OCI-LY7 (cell line): ENCODE measurements around the gene HEG1. TPM values are rescaled to one million over a fixed set of nuclear protein-coding genes. Genes with fewer than 3 reads are reported as not detected.

Experiments used
- BruUV-seq: library from RNA; stranded (reverse); fragments of 400-500 nt; replicated peaks from 2 replicates; lab custom pipeline; 2021; lab: Mats Ljungman, UMichigan
- CTCF ChIA-PET: fragments of 300-600 bp; sonication (Branson Sonifier 250); formaldehyde crosslinking; loops from one replicate; lab custom pipeline; 2022; ENCODE audit warnings: antibody characterized with exemption; ENCODE audit not compliant: unreplicated experiment; lab: Charles Lee
- POLR2A ChIA-PET: fragments of 300-600 bp; sonication (Branson Sonifier 250); formaldehyde crosslinking; loops from one replicate; lab custom pipeline; 2022; ENCODE audit warnings: antibody characterized with exemption; lab: Charles Lee
- DNase-seq: peaks from one replicate; pipeline ENCODE4 v3.0.0-alpha.2; 2015; ENCODE audit warnings: low spot score
- H2AFZ ChIP-seq: fragments of 200-600 bp; sonication (generic), shearing (Covaris generic); 2 replicates; pipeline ENCODE4 v1.6.1; 2014; ENCODE audit warnings: mild to moderate bottlenecking, antibody characterized with exemption, low read length, moderate library complexity
- H3K27ac ChIP-seq: fragments of 200-600 bp; sonication (generic); 2 replicates; pipeline ENCODE4 v1.5.1; 2014; ENCODE audit warnings: mixed run types, low read depth, mild to moderate bottlenecking, moderate library complexity, low read length, inconsistent platforms; ENCODE audit not compliant: poor library complexity, severe bottlenecking
- H3K36me3 ChIP-seq: fragments of 200-600 bp; sonication (generic); 2 replicates; pipeline ENCODE4 v1.6.1; 2014; ENCODE audit warnings: mild to moderate bottlenecking, antibody characterized with exemption, low read length, moderate library complexity, mixed read lengths; ENCODE audit not compliant: insufficient read depth
- H3K4me1 ChIP-seq: fragments of 200-600 bp; sonication (generic); 2 replicates; pipeline ENCODE4 v1.5.1; 2014; ENCODE audit warnings: mild to moderate bottlenecking, low read length; ENCODE audit not compliant: insufficient read depth, poor library complexity, severe bottlenecking
- H3K4me2 ChIP-seq: fragments of 200-600 bp; sonication (generic); 2 replicates; pipeline ENCODE4 v1.6.1; 2014; ENCODE audit warnings: mild to moderate bottlenecking, low read length
- H3K4me3 ChIP-seq: fragments of 200-600 bp; sonication (generic); 2 replicates; pipeline ENCODE4 v1.5.1; 2014; ENCODE audit warnings: mild to moderate bottlenecking, low read depth, low read length; ENCODE audit not compliant: poor library complexity, severe bottlenecking
- H3K79me2 ChIP-seq: fragments of 200-600 bp; sonication (generic); 2 replicates; pipeline ENCODE4 v1.6.1; 2016; ENCODE audit warnings: low read depth, mild to moderate bottlenecking, low read length, moderate library complexity, mixed read lengths; ENCODE audit not compliant: insufficient read depth
- H3K9me2 ChIP-seq: fragments of 200-600 bp; sonication (generic); 2 replicates; pipeline ENCODE4 v1.6.1; 2016; ENCODE audit warnings: mild to moderate bottlenecking, low read length, mixed read lengths; ENCODE audit not compliant: insufficient read depth
- H3K9me3 ChIP-seq: fragments of 200-600 bp; sonication (generic); 2 replicates; pipeline ENCODE4 v1.6.1; 2014; ENCODE audit warnings: mild to moderate bottlenecking, mixed run types, low read length, mixed read lengths
- H4K20me1 ChIP-seq: fragments of 200-600 bp; sonication (generic); 2 replicates; pipeline ENCODE4 v1.6.1; 2014; ENCODE audit warnings: mild to moderate bottlenecking, antibody characterized with exemption, low read length, moderate library complexity, mixed read lengths; ENCODE audit not compliant: insufficient read depth
- CTCF ChIP-seq: fragments of 200-600 bp; sonication (generic); conservative IDR thresholded peaks from 2 replicates; pipeline ENCODE4 v1.5.1; 2014; ENCODE audit warnings: mild to moderate bottlenecking, antibody characterized with exemption, low read length, moderate library complexity, mixed read lengths
- EZH2phosphoT487 ChIP-seq: fragments of 200-600 bp; sonication (generic); IDR thresholded peaks from 2 replicates; pipeline ENCODE4 v1.6.1; 2018; ENCODE audit warnings: low read depth, borderline replicate concordance, mild to moderate bottlenecking, mixed run types, antibody characterized with exemption, low read length, moderate library complexity, mixed read lengths
- intact Hi-C: fragments of 100-400 bp; cut with micrococcal nuclease; formaldehyde crosslinking; loops from one replicate; pipeline ENCODE4 v1.10.0; 2022; ENCODE audit not compliant: unreplicated experiment
- total RNA-seq, 2 experiments: library from RNA; depleted of rRNA in 1 of 2; stranded (reverse); fragments of >200 nt in 1 of 2; shearing (Covaris generic) in 1 of 2; gene quantifications; 2 replicates each; pipeline ENCODE4 v1.2.3, GENCODE V29; 2014 to 2022

The HEG1 gene
- total RNA-seq, 2 experiments from 2014 or later, result 2.4 to 6.0 TPM

DNA sequence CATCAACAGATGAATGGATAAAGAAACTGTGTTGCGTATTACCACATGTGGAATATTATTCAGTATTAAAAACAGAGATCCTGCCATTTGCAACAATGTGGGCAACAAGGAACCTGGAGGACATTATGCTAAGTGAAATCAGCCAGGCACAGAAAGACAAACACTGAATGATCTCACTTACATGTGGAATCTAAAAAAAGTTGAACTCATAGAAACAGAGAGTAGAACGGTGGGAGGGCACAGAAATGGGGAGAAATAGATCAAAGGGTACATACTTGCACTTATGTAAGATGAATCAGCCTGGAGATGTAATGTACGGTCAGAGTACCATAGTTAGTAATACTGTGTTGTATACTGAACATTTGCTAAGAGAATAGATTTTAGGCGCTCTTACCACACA lies 91.4 kb downstream of the HEG1 start:
- no peak for DNase-seq
- no peaks in the 10 kb centered on the region for H4K20me1 ChIP-seq
- no peaks in the 10 kb centered on the region for H3K9me2 ChIP-seq
- POLR2A ChIA-PET, result no interaction called here
- no TSS peak for BruUV-seq
- H3K4me1 ChIP-seq, result no peaks in the 10 kb centered on the region
- H2AFZ ChIP-seq, result no peak overlapping the region
- H3K4me3 ChIP-seq, result no peak overlapping the region
- CTCF ChIA-PET, result no interaction called here
- H3K9me3 ChIP-seq, result no peaks in the 10 kb centered on the region
- no peak overlapping the region for H3K27ac ChIP-seq
- no peak overlapping the region for H3K4me2 ChIP-seq
- TF ChIP-seq CTCF (no peak), EZH2phosphoT487 (no peak)
- H3K36me3 ChIP-seq, result no peaks in the 10 kb centered on the region
- intact Hi-C loops, result no loop called here
- no peaks in the 10 kb centered on the region for H3K79me2 ChIP-seq

- H3K9me2 ChIP-seq, result no peaks in the 10 kb centered on the region
- no peaks in the 10 kb centered on the region for H3K9me3 ChIP-seq
- H3K36me3 ChIP-seq, result no peaks in the 10 kb centered on the region
- POLR2A ChIA-PET, result no interaction called here
- BruUV-seq, result no TSS peak
- H3K4me3 ChIP-seq, result no peak overlapping the region
- TF ChIP-seq CTCF (no peak), EZH2phosphoT487 (no peak)
- no peaks in the 10 kb centered on the region for H3K4me1 ChIP-seq
- CTCF ChIA-PET, result no interaction called here
- no peak overlapping the region for H3K4me2 ChIP-seq
- no peak overlapping the region for H3K27ac ChIP-seq
- H4K20me1 ChIP-seq, result no peaks in the 10 kb centered on the region
- no peak overlapping the region for H2AFZ ChIP-seq
- intact Hi-C loops, result no loop called here
- H3K79me2 ChIP-seq, result no peaks in the 10 kb centered on the region
- DNase-seq, result no peak
These were observed 92.0 kb downstream of the HEG1 start for GRCh38 chr3:124963755-124964154.

DNA sequence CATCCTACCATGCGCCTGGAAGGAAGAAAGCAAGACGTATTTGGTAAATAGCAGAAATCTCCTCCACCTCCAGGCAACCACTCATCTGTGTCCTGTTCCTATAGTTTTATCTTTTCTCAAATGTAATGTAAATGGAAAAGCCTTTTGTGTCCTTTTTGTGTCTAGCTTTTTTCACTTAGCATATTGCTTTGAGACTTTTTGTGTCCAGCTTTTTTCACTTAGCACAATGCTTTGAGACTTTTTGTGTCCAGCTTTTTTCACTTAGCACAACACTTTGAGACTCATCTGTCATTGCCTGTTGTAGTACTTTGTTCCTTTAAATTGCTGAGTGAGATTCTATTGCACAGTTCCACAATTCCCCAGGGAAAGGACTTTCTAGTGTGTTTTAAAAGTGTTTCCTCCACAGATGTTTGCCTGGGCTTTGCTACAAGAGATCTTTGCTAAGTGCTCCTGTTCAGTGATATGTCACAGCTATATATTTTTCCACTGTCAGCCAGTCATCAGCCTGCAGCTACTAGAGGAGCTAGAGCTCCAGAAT lies 93.3 kb downstream of the HEG1 start:
- Histone ChIP-seq H4K20me1 (no peaks in the 10 kb centered on the region), H3K36me3 (no peaks in the 10 kb centered on the region), H3K27ac (no peak overlapping the region), H3K79me2 (no peaks in the 10 kb centered on the region), H3K9me3 (no peaks in the 10 kb centered on the region), H3K4me2 (no peak overlapping the region), H2AFZ (no peak overlapping the region), H3K9me2 (no peaks in the 10 kb centered on the region), H3K4me3 (no peak overlapping the region), H3K4me1 (no peaks in the 10 kb centered on the region)
- intact Hi-C loops, result no loop called here
- CTCF ChIA-PET, result no interaction called here
- POLR2A ChIA-PET, result interaction anchor here (0.7 kb wide), 1 partner anchor 358 kb away, joined by 3 read pairs; no protein-coding TSS in a partner anchor
- TF ChIP-seq EZH2phosphoT487, result no peak
- TF ChIP-seq CTCF, result no peak
- no peak for DNase-seq
- BruUV-seq, result no TSS peak
